HEK293T (cell line): ENCODE data around the gene PRR11.

Source experiments
- ARNT ChIP-seq: fragments of 450-650 bp; IDR thresholded peaks from 2 replicates; pipeline ENCODE4 v1.6.1; 2017; ENCODE audit warnings: mild to moderate bottlenecking
- BHLHE40 ChIP-seq: fragments of 450-650 bp; IDR thresholded peaks from 2 replicates; pipeline ENCODE4 v1.6.1; 2016; ENCODE audit warnings: mild to moderate bottlenecking, moderate library complexity, borderline replicate concordance
- CTBP1 ChIP-seq: fragments of 450-650 bp; IDR thresholded peaks from 2 replicates; pipeline ENCODE4 v1.6.1; 2016; ENCODE audit warnings: borderline replicate concordance
- ELF4 ChIP-seq: fragments of 450-650 bp; IDR thresholded peaks from 2 replicates; pipeline ENCODE4 v1.6.1; 2017; ENCODE audit warnings: antibody characterized with exemption
- FOXA1 ChIP-seq: fragments of 450-650 bp; IDR thresholded peaks from 2 replicates; pipeline ENCODE4 v1.6.1; 2016; ENCODE audit warnings: mild to moderate bottlenecking
- FOXK2 ChIP-seq: fragments of 450-650 bp; IDR thresholded peaks from 2 replicates; pipeline ENCODE4 v1.6.1; 2016; ENCODE audit warnings: mild to moderate bottlenecking
- FOXM1 ChIP-seq: fragments of 450-650 bp; IDR thresholded peaks from 2 replicates; pipeline ENCODE4 v1.6.1; 2017; ENCODE audit warnings: mild to moderate bottlenecking, borderline replicate concordance
- HDGF ChIP-seq: fragments of 450-650 bp; IDR thresholded peaks from 2 replicates; pipeline ENCODE4 v1.6.1; 2017; ENCODE audit warnings: antibody characterized with exemption, borderline replicate concordance
- L3MBTL2 ChIP-seq: fragments of 450-650 bp; conservative IDR thresholded peaks from 2 replicates; pipeline ENCODE4 v1.6.1; 2016; ENCODE audit warnings: mild to moderate bottlenecking
- SP1 ChIP-seq: fragments of 450-650 bp; IDR thresholded peaks from 2 replicates; pipeline ENCODE4 v1.6.1; 2017
- SUZ12 ChIP-seq: fragments of 450-650 bp; IDR thresholded peaks from 2 replicates; pipeline ENCODE4 v1.6.1; 2016; ENCODE audit warnings: mild to moderate bottlenecking
- TARDBP ChIP-seq: fragments of 450-650 bp; IDR thresholded peaks from 2 replicates; pipeline ENCODE4 v1.6.1; 2016
- TF ChIP-seq, protein P1 (sequence below): fragments of 450-650 bp; IDR thresholded peaks from 2 replicates; pipeline ENCODE4 v1.6.1; 2016

- TF ChIP-seq, protein P1, sequence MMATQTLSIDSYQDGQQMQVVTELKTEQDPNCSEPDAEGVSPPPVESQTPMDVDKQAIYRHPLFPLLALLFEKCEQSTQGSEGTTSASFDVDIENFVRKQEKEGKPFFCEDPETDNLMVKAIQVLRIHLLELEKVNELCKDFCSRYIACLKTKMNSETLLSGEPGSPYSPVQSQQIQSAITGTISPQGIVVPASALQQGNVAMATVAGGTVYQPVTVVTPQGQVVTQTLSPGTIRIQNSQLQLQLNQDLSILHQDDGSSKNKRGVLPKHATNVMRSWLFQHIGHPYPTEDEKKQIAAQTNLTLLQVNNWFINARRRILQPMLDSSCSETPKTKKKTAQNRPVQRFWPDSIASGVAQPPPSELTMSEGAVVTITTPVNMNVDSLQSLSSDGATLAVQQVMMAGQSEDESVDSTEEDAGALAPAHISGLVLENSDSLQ = no peak
- TF ChIP-seq SP1 (no peak), BHLHE40 (no peak), SUZ12 (no peak), CTBP1 (no peak), ELF4 (no peak), ARNT (no peak), FOXK2 (no peak), HDGF (no peak), FOXA1 (no peak), L3MBTL2 (no peak), TARDBP (no peak), FOXM1 (no peak)
These were observed 37.9 kb downstream of the PRR11 start for GRCh38 chr17:59193336-59193862.
